Measurements from ENCODE around the gene LRRTM2.
"Not testable (repeated sequence)": the region's sequence is repeated elsewhere in the genome, so short reads cannot be mapped to it uniquely, and the experiment has no call there.

The LRRTM2 gene

GRCh38 chr5:138837160-138837559 is 38.0 kb downstream of the LRRTM2 start:
- DNase-seq (ENCODE audit: low spot score): no peak

GRCh38 chr5:138834853-138835252 is 40.3 kb downstream of the LRRTM2 start:
- DNase-seq (ENCODE audit: low spot score): not testable (repeated sequence)

GRCh38 chr5:138833726-138834480 is 41.2 kb downstream of the LRRTM2 start:
- DNase-seq (ENCODE audit: low spot score): no peak

- no peak for DNase-seq (ENCODE audit: low spot score)
Measured at GRCh38 chr5:138833080-138833479, 42.1 kb downstream of the LRRTM2 start.

GRCh38 chr5:138832218-138832617 is 42.9 kb downstream of the LRRTM2 start:
- no peak for DNase-seq (ENCODE audit: low spot score)

- no peak for DNase-seq (ENCODE audit: low spot score)
Measured at GRCh38 chr5:138831703-138832102, 43.4 kb downstream of the LRRTM2 start.

GRCh38 chr5:138829341-138829740 is 45.8 kb downstream of the LRRTM2 start:
- no peak for DNase-seq (ENCODE audit: low spot score)

- DNase-seq (ENCODE audit: low spot score): no peak
Measured at GRCh38 chr5:138828556-138828955, 46.6 kb downstream of the LRRTM2 start.

GRCh38 chr5:138824924-138825863 is 49.9 kb downstream of the LRRTM2 start:
- DNase-seq (ENCODE audit: low spot score): peak; percentile 25

- DNase-seq (ENCODE audit: low spot score): no peak
Measured at GRCh38 chr5:138824516-138824915, 50.6 kb downstream of the LRRTM2 start.

GRCh38 chr5:138820695-138821094 is 54.4 kb downstream of the LRRTM2 start:
- DNase-seq (ENCODE audit: low spot score): no peak

- DNase-seq (ENCODE audit: low spot score): no peak
Measured at GRCh38 chr5:138819081-138819480, 56.1 kb downstream of the LRRTM2 start.

Data from hepatic stellate cell (primary cell).